ENCODE data around the gene FCRL5.
"Not testable (repeated sequence)": the region's sequence is repeated elsewhere in the genome, so short reads cannot be mapped to it uniquely, and the experiment has no call there.

The FCRL5 gene
- total RNA-seq: 0 reads per million in 2 donors

DNA sequence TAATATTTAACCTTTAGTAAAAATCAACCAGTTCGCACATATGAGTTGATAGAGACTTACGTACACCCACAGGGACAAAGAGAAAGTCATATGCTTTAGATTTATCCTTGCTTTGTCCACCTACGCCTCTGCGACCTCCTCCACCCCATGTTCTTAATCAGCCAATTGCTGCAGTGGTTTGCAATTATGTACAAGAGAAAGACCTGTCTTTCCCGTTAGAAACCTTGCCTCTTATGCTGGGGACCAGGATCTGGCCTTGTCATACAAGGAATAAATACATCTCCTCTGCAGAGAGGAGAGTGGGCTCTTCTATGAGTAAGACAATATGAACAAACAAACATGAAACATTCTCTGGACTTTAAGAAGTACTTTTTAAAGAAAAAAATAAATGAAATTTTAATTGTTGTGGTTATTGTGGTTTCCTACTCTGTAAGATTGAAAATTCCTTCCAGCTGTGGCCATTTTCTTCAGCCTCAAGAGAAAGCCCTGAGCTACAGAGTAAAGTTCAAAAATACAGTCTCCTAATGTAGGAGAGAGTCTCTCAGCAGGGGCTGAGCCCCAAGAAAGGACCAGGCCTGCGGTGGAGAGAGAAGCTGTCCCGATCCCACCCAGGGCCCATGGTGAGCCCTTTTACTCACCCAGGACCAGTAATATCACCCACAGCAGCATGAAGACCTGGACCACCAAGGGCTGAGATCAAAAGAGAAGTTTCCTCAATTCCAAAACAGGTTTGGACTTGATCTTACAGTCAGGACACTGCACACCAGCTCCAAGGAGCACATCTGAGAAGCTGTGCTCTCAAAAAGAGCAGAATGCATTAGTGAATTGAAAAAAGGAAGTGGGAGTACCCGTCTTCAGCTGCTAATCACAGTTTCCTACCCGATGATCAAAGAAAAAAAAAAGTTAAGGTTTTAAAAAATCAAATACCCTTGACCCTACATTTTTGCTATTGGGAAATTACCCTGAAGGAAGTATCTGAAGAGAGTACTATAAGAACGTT, at the start of gene FCRL5:
Gene FCRL5, minus strand, starts transcription at position 822 of the 1,000 bp plus-strand sequence. Its CDS starts 153 bp downstream, at position 669.
- no peak for DNase-seq

DNA sequence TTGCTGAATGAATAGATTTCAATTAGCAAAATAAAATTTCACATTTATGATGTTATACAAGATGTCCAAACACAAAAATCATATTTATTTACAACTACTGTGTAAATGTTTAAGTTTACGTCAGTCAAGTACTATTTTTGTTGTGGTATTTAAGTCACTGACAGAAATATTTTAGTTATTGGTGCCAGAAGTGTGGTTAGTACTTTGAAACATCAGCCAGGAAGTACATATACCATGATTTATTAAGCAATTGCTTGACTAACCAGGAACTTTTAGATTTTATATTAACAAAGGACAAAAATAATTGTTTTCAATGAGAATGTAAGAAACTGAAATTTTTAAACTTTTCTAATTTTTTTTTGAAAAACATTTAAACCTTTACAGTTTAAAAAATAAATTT, 47.9 kb upstream of the FCRL5 start:
- DNase-seq: no peak

DNA sequence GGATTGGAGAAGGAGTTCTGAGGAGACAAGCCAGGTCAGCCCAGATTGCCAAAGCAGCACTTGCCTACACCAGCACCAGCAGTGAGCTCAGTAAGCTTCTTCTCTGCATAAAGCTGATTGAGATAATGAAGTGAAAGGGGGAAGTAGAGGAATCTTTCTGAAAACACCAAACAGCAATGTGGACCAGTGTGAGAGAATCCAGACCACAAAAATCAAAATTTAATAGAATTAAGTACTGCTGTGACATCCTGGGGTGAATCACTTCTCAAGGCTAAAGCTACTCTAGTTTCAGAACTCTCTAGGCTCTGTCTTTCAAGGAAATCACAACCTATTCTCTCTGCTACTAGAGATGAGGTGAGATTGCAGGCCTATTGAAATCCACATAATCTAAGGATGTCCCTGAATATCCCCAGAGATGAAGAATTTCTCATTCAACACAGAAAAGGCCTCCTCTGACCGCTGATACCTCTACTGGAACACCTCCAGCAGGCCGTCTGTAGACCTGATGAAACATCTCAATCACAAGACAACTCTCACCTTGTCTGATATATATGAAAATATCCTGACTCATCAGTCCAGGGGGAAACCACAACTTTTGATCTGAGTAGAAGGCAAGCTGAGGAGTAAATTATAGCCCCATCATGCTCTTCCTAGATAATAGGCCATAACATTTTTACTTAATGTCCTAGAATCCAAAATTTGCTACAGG, 45.8 kb upstream of the FCRL5 start, which contains the start of gene FCRL4:
Gene FCRL4, minus strand, starts transcription at position 127 of the 709 bp plus-strand sequence. CDS start 141 bp downstream, outside the sequence.
- DNase-seq: no peak

GRCh38 chr1:157596384-157596783, 44.1 kb upstream of the FCRL5 start:
- no peak for DNase-seq

DNA sequence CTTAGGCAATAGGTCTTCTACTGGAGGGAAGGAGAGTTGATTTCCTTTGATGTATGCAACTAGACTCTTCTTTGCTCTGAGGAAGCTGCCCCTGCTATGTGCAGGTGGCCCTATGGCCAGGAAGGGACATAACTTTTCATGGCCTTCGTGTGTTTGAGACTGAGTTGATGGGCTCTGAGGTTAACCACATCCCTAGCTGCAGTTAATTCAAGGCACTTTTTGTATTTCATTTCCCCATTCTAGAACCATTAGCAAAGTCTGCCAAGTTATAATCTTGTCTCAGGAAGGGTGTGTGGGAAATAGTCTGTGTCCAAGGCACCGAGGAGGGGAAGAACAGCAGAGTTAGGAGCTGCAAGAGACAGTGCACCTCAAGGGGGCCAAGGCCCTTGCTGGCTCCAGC, 43.0 kb upstream of the FCRL5 start:
- no peak for DNase-seq

DNA sequence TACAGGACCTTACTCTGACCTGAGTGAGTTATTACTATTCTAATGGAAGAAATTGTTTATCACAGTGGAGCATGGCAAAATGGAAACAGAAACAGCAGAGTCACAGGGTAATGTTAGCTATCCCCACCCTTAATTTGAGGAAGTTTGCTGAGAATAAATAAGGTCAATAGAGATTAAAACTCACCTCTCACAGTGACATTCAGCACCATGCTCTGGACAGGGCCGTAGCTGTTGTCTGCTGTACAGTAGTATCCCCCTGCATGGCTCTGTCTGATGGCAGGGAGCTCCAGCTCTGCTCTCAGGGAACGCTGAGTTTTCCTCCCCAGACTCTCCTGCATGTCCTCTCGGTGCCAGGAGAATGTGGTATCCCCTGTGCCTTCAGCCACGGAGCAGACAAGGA, 33.7 kb upstream of the FCRL5 start:
- DNase-seq: no peak

- no peak for DNase-seq
Observed at GRCh38 chr1:157584503-157584902, 32.2 kb upstream of the FCRL5 start.

DNA sequence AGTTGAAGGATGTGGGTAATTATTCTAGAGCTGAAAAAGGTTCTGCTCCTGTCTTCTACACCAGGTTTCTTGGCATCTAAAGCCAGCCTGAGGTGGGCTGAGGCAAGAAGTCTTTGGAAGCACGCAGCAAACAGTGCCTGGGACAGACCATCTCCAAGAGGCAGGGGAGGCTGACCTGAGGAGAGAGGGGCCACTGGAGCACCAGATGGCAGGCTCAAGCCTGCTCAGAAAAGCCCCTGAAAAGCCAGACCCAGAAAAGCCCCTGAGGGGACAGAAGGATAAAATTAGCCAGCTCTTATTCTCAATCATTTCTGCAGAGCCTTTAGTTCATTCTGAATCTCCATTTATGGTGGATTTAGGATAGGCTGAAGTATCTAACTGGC, 28.5 kb upstream of the FCRL5 start:
- DNase-seq: no peak

DNA sequence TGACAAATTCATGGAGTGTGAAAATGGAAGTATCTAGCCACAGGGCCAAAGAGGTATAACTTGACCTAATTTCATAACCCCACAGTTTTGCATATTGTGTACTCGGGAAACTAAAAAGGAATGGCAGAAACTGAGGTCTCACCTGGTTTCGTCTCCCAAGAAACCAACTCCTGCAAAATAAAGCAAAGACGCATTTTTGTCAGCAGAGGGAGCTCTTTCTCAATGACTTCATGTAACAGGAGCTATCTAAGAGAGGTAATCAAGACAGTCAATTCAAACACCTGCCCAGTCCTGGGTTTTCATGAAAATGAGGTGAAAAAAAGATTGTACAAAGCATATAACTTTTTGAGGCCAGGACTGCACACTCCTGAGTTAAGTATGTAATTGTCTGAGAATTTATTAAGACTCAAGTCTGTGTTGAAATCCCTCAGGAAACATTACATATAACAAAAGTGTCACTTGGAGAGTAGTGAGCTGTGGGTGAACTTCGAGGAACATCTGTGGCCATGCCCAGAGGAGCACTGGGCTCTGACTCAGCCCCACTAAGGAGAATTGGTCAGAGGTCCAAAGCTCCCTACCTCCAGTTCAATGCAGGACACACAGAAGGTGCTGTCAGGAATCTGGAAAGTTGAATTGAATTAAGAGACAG, 28.0 kb upstream of the FCRL5 start:
- DNase-seq: no peak

DNA sequence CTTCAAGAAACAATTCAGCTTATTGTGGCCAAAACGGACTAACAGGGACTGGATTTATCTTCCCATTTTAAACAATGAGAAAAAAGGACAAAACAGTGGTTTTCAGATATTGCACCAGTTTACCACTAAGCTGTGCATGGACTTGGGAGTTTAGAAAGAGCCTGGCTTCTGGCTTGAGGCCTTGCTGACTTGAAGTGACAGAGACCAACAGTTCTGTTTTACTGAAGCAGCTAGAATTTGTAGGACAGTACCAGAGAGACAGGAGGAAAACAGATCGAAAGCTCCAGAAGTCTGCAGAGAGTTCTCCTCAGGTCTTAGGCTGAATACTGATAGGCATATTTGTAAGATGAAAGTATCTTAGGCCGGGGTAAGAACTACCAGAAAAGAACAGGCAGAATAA, 25.1 kb upstream of the FCRL5 start:
- DNase-seq: no peak

DNA sequence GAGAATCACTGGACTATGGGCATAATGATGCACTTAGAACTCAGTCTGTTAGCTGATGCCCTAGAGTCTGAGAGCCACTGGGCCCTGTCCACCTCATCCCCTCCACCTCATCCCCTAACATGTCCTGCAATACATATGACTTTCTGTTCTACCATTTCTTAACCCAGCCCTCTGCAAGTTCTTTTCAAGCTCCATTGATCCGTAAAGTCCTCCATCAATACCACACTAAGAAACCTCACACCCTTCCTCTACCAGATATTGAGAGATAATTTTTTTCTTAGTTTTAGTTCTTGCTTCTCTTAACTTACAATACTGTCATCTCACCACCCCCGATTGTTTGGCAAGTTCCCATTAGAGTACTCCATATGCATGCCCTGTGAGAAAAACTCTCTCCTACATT, 23.4 kb upstream of the FCRL5 start:
- DNase-seq: no peak

DNA sequence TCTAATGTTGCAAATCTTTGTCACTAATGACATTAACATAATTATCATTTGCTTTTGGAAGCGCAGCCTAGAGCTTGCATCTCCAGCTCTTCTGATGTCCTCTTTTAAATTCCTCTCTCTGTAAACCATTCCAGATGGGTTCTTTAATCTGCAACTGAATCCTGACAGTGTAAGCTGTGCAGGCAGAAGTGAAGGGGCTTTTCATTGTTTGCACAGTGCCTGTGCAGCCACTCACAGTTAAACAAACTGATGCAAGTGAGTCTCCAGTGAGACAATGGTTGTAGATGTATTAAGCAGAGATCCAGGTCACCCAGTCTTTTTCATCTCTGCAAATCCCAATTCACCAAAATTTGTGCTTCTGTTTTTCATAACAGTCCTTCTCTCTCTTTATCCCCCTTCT, 22.5 kb upstream of the FCRL5 start:
- DNase-seq: no peak

- DNase-seq: no peak
Observed at GRCh38 chr1:157566484-157567300, 14.4 kb upstream of the FCRL5 start.

GRCh38 chr1:157562515-157562914, 10.2 kb upstream of the FCRL5 start:
- DNase-seq: no peak

GRCh38 chr1:157558119-157558518, 5.8 kb upstream of the FCRL5 start:
- DNase-seq: no peak

- DNase-seq: not testable (repeated sequence)
Observed at GRCh38 chr1:157548081-157548480, 4.2 kb downstream of the FCRL5 start.

DNA sequence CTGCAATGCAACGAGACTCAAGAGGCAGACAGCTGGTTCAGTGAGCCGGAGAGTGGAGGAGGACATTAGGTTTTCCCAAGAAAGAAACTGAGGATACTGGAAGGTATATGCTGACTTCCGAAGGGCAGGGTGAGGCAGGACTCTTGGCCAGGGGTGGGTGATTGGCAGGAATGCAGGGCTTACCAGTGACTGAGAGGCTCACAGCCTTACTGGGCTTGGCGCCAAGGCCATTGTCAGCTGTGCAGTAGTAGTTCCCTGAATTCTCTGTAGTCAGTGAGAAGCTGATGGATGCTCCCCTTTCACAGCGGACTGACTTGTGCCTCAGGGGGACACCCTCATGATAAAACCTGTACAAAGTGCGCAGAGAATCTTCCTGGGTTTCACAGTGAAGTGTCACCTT, 9.6 kb downstream of the FCRL5 start:
- no peak for DNase-seq

DNA sequence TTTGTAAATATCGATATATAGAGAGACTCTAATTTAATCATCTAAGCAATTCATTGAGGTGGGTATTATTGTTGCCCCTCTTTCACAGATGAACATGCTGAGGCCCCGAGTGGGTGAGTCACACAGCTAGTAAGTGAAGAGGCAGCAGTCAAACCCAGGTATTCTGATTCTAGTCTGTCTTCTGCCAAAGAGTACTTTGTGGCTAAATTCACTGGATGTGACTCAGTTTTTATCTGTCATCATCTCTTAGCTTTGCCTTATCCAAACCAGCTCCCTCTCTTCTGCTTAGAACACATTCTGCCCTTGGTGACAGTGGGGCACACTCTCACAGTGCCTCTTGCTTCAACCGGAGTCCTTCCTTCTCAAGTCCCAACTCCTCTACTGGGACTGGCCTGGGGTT, 11.5 kb downstream of the FCRL5 start:
- no peak for DNase-seq

DNA sequence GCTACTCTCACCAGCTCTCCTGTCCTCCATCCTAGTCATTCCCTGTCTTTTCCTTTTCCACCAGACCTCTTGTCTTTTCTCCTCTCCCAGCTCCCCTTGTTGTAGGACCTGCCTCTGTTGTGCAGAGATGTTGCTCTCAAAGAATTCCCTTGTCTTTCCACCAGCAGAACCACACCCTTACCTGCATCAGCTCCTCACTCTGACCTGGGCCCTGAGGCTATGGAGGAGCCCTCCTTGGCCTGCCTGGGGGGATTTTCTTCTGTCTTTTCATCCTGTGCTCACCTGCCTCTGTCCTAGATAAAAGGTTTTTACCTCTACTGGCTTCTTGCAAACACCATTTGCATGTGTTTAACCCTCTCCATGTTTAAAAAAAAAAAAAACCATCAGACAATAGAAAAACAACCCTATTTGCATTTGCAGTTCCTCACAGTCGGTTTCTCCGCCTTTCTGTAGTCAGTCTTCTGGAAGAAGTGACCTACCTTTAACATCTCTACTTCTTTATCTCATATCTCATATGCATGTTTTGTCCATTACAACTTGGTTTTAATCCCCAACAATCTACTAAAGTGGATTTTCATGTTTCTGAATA, 12.1 kb downstream of the FCRL5 start:
- DNase-seq: no peak

DNA sequence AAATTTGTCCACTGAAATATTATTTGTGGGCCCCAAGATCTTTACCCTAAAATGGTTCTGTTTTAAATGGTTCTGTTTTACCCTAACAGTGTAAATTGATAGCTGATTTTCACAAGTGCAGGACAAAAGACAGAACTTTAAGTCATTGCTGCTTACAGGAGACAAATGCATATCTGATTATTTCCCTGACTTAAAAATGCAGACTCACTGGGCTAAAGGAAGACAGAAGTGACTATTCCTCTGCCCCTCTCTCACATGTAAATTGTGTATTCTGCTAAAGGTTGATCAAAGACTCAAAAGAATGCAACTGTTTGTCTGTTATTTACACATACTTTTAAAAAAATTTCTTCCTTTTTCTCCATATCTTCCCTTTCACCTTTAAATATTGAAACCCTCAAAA, 12.7 kb downstream of the FCRL5 start:
- no peak for DNase-seq

DNA sequence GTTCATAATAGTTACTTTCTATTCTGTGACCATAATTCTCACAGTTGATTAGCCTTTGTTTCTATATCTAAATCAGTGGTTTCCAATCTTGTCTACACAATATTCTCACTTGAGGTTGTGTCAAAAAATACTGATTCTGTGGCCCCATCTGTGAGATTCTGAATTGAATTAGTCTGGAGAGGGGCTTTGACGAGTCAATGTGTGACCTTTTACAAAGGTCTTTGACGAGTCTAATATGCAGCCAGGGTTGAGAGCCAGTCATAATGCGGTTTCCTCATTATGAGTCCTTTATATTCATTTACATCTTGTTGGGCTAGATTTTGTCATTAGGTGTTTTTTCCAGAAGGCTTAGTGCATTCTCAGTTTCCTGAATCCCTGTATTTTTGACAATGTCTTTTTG, 19.7 kb downstream of the FCRL5 start:
- no peak for DNase-seq

All from T-helper 9 cell (primary cell).